ENCODE measurements around the gene METTL25B.

The METTL25B gene

GRCh38 chr1:156689035-156689952, 39.0 kb upstream of the METTL25B start:
- no peaks in the 10 kb centered on the region for H3K36me3 ChIP-seq
- no peak overlapping the region for H3K27ac ChIP-seq
- H3K4me3 ChIP-seq (ENCODE audit: low read depth in 1 of 2, low read length in 1 of 2) = no peak overlapping the region
- H3K4me1 ChIP-seq (ENCODE audit: control insufficient read depth in 1 of 2, insufficient read depth in 1 of 2, low read depth in 1 of 2, low read length in 1 of 2) = no peaks in the 10 kb centered on the region
- peaks cover 99% of the 10 kb centered on the region for H3K27me3 ChIP-seq
- H3K9me3 ChIP-seq = no peaks in the 10 kb centered on the region
- TF ChIP-seq CTCF (IDR thresholded peaks at IDR 0.05) = peak; percentile 59

- H3K9me3 ChIP-seq = no peaks in the 10 kb centered on the region
- H3K27ac ChIP-seq = no peak overlapping the region
- TF ChIP-seq CTCF (IDR thresholded peaks at IDR 0.05) = no peak
- no peaks in the 10 kb centered on the region for H3K4me1 ChIP-seq (ENCODE audit: control insufficient read depth in 1 of 2, insufficient read depth in 1 of 2, low read depth in 1 of 2, low read length in 1 of 2)
- H3K4me3 ChIP-seq (ENCODE audit: low read depth in 1 of 2, low read length in 1 of 2) = no peak overlapping the region
- no peaks in the 10 kb centered on the region for H3K36me3 ChIP-seq
- H3K27me3 ChIP-seq = peaks cover 97% of the 10 kb centered on the region
Measured at GRCh38 chr1:156689953-156690674, 38.2 kb upstream of the METTL25B start.

GRCh38 chr1:156690675-156691036, 37.6 kb upstream of the METTL25B start:
- no peak for TF ChIP-seq CTCF (IDR thresholded peaks at IDR 0.05)
- Histone ChIP-seq H3K27me3 (peaks cover 91% of the 10 kb centered on the region), H3K27ac (no peak overlapping the region), H3K9me3 (no peaks in the 10 kb centered on the region), H3K4me1 (ENCODE audit: control insufficient read depth in 1 of 2, insufficient read depth in 1 of 2, low read depth in 1 of 2, low read length in 1 of 2) (no peaks in the 10 kb centered on the region), H3K36me3 (no peaks in the 10 kb centered on the region), H3K4me3 (ENCODE audit: low read depth in 1 of 2, low read length in 1 of 2) (no peak overlapping the region)

GRCh38 chr1:156691191-156691590, 37.1 kb upstream of the METTL25B start:
- peaks cover 88% of the 10 kb centered on the region for H3K27me3 ChIP-seq
- no peak overlapping the region for H3K27ac ChIP-seq
- TF ChIP-seq CTCF (IDR thresholded peaks at IDR 0.05) = no peak
- H3K4me3 ChIP-seq (ENCODE audit: low read depth in 1 of 2, low read length in 1 of 2) = no peak overlapping the region
- H3K4me1 ChIP-seq (ENCODE audit: control insufficient read depth in 1 of 2, insufficient read depth in 1 of 2, low read depth in 1 of 2, low read length in 1 of 2) = no peaks in the 10 kb centered on the region
- H3K9me3 ChIP-seq = no peaks in the 10 kb centered on the region
- H3K36me3 ChIP-seq = no peaks in the 10 kb centered on the region

- no peaks in the 10 kb centered on the region for H3K9me3 ChIP-seq
- no peak overlapping the region for H3K27ac ChIP-seq
- no peaks in the 10 kb centered on the region for H3K36me3 ChIP-seq
- no peak for TF ChIP-seq CTCF (IDR thresholded peaks at IDR 0.05)
- H3K4me3 ChIP-seq (ENCODE audit: low read depth in 1 of 2, low read length in 1 of 2) = no peak overlapping the region
- no peaks in the 10 kb centered on the region for H3K4me1 ChIP-seq (ENCODE audit: control insufficient read depth in 1 of 2, insufficient read depth in 1 of 2, low read depth in 1 of 2, low read length in 1 of 2)
- peaks cover 89% of the 10 kb centered on the region for H3K27me3 ChIP-seq
Measured at GRCh38 chr1:156691665-156692440, 36.4 kb upstream of the METTL25B start.
